IPS DF 4.7 (cell line): Measurements from ENCODE around the gene CDKN2B-AS1.

Experiments
- DNase-seq: peaks from one replicate; pipeline ENCODE4 v3.0.0-alpha.2; 2013; ENCODE audit warnings: low spot score; ENCODE audit errors: extremely low read depth

CDKN2B-AS1 gene

DNA sequence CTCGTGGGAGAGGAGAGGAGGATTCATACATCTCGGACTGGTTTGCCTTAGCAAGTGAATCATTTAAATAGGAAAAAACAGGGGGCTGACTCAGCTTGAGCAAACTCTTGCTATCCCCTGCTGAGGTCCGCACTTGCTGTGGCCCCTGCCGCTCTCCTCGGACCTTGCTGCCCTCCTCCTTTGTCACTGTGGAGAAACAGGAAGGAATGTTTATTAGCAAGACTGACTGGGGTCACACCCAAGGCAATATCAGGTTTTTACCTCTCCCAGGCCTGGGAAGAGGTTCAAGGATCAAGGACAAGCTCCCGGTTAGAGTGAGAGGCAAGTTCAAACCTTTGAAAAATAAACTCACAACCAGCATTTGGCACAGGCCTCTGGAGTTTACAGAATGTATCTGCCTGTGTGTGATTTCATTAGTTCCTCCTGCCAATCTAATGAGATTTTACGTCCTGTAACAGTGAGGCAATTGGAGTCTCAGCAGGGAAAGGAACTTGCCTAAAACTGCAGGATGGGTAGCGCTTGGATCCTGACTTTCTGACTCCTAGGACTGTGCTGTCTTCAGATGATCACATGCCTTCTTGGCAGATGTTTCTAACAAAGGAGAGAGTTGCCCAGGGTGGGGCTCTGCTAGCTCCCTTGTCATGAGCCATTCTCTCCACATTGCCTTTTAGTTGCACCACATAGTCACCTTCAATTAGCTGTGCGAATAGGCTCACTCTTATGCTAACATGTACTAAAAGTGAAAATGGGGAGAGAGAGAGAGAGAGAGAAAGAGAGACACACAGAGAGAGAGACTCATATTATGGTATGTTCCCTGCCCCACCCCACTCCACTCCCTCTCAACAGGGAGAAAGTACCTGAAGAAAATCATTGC, 123.2 kb downstream of the CDKN2B-AS1 start:
- DNase-seq, result no peak

DNA sequence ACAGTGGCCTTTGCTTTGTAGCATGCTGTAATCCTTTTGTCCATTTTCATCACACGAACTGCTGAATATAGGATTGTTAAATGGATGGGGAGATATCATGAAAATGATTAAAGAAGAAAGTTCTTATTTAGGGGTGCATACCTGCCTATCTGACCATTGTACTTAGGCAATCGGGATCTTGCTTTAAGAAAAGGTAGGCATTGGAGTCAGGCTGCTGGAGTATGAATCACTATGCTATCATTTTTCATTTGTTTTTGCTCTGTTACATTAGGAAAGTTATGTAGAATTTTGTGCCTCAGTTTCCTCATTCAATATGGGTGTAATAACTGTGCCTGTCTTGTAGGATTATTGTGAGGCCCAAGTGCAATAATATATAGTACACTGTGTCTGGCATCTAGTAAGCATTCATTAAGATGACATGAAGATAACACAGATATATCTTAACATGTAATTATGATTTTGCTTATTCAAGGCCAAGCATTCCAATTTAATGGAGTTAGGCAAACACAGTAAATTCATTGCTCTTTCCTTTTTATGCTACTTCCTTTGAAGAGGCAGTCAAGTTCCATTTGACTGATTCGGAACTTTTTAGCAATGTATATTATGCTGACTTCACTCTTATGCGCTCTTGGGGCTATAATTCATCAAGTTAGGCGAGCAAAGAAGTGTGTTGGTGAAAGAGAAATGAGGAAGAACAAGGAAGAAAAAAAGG, 124.4 kb downstream of the CDKN2B-AS1 start:
- no peak for DNase-seq

- no peak for DNase-seq
Measured at GRCh38 chr9:22119522-22120158, 125.0 kb downstream of the CDKN2B-AS1 start.

- no peak for DNase-seq
Measured at GRCh38 chr9:22120159-22120549, 125.6 kb downstream of the CDKN2B-AS1 start.

DNA sequence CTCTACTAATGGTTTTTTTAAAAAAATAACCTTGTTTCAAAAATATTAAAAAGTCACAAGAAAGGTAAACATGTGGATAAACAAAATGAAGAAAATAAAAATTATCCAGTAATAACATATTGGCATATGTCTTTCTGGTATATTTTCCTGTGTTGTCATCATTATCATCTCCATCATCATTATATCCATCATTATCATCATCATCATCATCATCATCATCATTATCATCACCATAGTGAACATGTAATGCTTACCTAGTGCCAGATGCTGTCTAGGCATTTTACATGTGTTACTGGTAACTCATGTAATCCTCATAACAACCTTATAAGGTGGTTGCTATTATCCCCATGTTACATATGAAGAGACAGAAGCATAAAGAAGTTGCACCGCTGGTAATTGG, 126.0 kb downstream of the CDKN2B-AS1 start:
- DNase-seq, result no peak

DNA sequence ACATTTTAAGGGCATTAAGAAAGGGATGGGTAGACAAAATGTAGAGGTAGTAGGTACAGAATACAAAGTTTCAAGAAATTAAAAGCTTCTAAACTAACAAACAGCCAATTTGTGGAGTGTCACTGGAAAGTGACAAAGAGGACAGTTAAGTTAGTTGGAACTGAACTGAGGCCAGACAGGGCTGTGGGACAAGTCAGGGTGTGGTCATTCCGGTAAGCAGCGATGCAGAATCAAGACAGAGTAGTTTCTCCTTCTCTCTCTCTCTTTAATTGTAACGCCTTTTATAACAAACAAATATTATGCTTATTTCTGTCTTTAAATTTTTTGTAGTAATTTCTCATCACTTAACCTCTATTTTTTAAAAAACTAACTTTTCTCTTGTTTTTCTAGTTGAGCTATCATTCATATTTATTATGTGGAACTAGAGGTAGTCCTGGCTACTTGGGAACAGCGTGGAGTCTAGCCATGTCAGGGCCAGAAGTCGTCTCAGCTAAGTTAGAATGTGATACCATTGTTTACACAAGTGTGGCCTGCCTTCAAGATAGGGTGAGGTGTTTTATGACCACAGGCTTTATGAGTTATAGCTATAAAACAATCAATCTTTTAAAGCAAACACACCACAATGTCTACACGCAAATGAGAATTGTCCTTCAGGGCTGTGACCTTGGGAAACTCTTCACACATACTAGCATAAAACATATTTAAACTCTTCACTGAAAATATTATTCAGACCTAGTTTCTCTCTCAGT, 129.8 kb downstream of the CDKN2B-AS1 start:
- no peak for DNase-seq

- no peak for DNase-seq
Measured at GRCh38 chr9:22129133-22129532, 134.5 kb downstream of the CDKN2B-AS1 start.

DNA sequence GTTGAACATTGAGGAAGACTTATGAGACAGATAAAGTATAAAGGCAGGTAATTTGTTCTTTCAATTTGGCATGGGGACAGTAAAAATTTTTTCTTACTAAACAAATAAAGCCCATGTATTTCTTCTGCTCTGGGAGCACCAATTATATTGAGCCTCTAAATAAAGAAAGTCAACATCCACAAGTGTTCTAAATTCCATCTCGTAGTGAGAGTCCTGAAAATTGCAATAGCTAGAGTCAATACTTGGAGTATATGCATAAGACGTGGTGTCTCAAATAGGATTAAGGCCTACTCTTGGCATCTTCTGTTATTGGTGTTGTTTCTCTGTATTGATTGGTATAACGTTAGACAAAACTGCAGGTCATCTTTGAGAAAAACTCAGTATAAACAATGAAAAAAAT, 135.0 kb downstream of the CDKN2B-AS1 start:
- DNase-seq, result no peak

- DNase-seq, result no peak
Measured at GRCh38 chr9:22131817-22132216, 137.2 kb downstream of the CDKN2B-AS1 start.

GRCh38 chr9:22134390-22134789, 139.8 kb downstream of the CDKN2B-AS1 start:
- no peak for DNase-seq

DNA sequence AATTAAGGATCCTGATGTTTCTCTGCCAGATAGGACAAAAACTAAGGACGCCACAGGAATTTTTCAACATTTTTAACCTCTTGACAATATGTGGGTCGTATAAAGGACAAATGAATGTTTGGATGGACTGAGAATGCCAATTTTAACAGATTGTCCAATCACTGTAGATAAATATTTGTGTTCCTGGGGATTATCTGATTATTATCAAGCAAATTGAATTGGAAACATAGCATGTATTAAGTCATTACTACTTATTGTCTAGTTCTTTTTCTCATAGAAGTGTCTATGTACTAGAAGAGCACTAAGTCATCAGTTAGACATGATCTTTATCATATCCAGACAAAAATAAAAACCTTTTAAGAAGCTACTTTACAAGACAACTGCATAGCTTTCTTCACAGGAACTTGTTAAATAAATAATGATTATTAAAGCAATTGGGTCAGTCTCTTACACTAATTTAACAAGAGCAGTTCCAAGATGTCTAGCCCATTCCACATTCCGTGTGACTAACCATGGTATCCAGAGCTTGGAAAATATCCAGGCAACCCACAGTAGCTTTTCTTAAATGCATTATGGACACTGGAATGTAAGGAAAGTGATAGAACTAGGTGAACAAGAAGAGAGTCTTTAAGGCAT, 142.0 kb downstream of the CDKN2B-AS1 start:
- no peak for DNase-seq

GRCh38 chr9:22138956-22139660, 144.5 kb downstream of the CDKN2B-AS1 start:
- no peak for DNase-seq

- no peak for DNase-seq
Measured at GRCh38 chr9:22141908-22142307, 147.3 kb downstream of the CDKN2B-AS1 start.

DNA sequence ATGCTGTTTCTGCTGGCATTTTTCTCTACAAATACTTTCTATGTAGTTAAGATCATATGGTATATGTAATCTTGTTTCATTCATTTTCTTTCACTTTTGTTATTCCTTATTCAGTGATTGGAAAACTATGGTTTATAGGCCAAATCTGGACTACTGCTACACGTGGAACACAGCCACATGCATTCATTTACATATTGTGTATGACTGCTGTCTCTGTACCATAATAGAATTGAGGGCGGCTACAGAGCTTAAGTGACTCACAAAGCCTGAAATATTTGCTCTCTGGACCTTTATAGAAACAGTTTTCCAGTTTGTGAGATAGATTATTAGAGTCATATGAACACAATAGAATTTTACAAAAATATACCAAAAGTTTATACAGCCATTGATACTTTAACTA, 148.1 kb downstream of the CDKN2B-AS1 start:
- no peak for DNase-seq

- no peak for DNase-seq
Measured at GRCh38 chr9:22143799-22144625, 149.4 kb downstream of the CDKN2B-AS1 start.

DNA sequence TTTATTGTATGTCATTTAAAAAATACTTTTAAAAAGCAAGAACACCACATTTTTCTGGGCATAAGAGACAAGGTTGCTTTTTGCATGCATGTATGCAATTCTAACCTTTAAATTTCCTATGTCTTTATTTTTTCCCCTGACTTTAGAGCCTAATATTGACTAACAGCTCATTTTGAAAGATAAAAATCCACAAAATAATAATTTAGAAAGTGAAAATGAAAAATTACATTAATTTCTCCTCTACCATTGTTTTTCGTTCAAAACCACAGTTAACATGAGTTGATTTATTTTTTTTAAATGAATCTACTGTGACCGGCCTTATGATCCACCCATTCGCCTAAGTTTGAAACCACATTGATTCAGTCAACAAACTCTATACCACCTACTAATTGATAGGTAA, 152.0 kb downstream of the CDKN2B-AS1 start:
- DNase-seq, result no peak

GRCh38 chr9:22147813-22148527, 153.4 kb downstream of the CDKN2B-AS1 start:
- DNase-seq, result no peak

DNA sequence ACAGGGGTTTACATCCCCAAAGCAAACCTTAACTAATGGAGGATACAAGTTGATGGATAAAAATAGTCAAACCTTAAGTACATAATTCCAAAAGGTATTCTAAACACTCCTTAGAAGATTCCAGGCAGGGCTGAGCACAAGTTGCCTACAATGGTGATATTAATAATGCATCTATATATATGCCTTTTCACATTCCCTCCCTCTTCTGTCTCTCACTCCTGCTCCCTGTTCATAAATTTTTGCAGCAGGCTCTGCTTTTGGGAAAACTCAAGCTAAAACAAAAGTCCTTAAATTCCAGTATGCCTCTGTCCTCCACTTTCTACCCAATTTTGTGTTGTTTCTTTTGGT, 153.9 kb downstream of the CDKN2B-AS1 start:
- DNase-seq, result no peak
